Effector CD8-positive, alpha-beta T cell (primary cell): ENCODE results near the gene BTBD9.
"Not testable (repeated sequence)": the region's sequence is repeated elsewhere in the genome, so short reads cannot be mapped to it uniquely, and the experiment has no call there.

ENCODE experiments used
- DNase-seq: peaks from one replicate; lab custom pipeline; 2025; lab: John Stamatoyannopoulos, UW

The BTBD9 gene

DNA sequence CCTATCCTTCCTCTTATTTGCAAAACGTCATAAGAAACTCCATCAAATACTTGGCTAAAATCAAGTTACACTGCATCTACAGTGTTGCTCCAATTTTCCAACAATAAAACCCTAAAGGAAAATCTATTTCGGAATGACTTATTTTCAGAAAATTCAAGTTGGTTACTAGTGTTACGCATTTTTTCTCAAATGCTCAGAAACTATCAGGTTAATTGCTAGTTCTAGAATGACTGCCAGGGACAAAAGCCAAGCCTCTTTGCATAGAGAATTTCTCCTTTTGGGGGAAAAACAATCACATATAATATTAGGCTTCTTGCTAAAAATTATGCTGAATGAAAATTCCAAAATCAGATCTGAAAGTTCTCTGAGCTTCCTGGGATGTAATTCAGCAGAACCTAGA lies 210.2 kb downstream of the BTBD9 start:
- DNase-seq: no peak

DNA sequence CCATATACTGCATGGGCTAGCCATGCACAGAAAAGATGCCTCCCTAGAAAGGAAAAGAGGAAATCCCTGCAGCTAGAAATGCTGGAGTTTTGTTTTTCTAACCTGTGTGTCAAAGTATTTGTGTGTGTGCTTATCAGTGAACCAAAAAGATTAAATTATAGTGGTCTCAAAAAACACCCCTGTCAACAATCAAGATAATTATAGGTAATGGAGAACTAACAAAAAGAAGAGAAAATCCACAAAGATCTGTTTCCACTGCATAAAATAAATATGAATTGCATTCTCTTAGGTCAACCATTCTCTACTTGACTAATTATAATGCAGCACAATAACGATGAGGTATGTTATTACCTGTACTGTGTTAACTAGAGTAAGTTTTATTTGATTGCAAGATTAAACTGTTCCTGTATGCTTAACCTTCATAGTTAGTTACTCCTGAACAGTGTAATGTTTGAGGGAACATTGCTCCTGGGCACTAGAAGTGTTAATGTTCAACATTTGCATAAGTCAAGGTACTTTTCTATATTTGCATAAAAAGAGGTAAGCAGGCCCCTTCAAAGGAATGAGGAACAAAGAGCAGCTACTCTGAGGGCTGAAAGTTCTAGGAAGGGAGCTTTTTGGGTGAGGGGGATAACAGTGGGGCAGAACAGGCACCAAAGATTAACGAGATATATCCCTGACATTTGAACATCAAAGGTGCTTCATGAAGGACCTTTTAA lies 212.1 kb downstream of the BTBD9 start:
- DNase-seq: no peak

- not testable (repeated sequence) for DNase-seq
Observed at GRCh38 chr6:38425788-38426488, 213.8 kb downstream of the BTBD9 start.

DNA sequence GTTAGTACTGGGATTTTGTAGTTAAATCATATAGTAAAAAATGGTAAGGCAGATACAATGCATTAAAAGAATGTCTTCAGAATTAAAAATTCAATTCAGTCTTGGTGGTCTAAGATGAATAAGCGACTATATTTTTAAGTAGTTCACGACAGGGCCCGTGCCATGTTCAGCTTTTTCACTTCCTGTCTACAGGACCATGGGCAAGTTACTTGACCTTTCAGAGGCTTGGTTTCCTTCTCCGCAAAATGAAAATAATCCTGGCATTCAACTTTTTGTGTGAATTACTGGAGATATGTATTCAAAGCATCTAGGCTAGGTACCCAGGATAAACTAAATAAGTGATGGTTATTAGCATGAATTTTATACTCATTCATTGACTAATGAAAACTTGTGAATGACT lies 216.0 kb downstream of the BTBD9 start:
- DNase-seq: no peak

- DNase-seq: no peak
Observed at GRCh38 chr6:38420207-38420606, 219.5 kb downstream of the BTBD9 start.

DNA sequence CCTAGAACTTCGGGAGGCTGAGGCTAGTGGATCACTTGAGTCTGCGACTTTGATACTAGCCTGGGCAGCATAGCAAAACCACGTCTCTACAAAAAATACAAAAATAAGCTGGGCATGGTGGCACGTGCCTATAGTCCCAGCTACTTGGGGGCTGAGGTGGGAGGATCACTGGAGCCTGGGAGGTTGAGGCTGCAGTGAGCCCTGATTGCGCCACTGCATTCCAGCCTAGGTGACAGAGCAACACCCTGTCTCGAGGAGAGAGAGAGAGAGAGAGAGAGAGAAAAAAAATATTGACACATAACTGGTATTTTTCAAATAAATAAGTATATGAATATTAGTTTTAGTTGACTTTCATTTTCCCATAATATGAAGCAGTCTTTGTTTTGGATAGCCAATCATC lies 222.2 kb downstream of the BTBD9 start:
- no peak for DNase-seq

DNA sequence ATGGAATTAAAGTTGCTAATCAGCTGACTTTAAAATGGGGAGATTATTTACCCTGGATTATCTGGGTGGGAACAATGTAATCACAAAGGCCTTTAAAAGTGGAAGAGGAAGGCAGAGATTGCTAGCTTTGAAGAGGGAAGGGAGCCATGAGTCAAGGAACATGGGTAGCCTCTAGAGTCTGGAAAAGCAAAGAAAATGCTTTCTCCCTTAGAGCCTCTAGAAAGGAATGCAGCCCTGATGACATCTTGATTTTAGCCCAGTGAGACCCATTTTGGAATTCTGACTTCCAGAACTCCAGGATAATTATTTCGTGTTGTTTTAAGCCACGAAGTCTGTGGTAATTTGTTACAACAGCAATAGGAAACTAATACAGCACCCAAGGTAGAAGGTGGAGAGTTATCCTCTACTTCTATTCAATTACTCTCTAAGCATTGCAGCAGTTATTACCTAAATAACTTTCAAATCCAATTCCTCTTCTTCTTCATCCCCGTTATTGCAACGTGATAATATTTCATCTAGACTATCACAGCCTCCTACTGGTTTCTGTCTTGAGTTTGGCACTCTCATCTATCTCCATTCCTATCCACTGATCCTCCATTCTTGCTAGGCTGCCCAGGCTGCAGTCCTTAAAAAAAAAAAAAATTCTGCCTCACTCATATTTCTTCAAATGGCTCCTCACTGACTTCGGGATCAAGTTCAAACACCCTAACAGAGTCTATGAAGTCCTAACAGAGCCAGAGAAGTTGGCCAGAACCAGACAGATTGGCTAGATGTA lies 224.3 kb downstream of the BTBD9 start:
- no peak for DNase-seq

DNA sequence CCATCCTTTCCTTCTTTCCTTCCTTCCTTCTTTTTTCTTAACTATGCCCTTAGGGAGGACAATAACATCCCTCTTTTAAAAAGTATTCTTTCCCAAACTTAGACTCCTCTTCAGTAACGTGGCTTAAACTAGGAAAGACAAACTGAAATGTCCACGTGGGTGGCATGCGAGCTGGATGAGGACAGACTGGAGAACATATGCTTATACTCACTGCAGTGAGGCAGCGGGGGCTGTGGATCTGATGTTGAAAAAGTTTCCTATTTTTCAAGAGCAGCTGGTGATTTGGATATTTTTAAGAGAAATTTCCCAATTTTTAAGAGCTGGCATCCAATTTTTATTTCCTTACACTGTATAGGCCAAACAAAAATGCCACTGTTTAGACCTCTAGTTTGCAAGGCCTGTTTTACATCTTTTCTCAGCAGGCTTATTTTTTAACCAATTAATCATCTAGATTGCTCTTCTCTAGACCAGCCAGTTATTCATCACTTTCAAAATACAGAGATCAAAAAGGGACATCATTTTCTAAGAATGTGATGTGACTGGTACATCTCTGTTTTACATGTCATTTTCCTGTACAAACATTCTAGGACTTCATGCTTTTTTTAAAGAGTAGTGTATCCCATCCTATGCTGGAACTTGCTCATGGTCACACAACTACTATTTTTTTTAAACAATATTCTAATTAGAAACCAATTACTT lies 226.5 kb downstream of the BTBD9 start:
- DNase-seq: no peak

GRCh38 chr6:38407192-38407591 lies 232.5 kb downstream of the BTBD9 start:
- no peak for DNase-seq

DNA sequence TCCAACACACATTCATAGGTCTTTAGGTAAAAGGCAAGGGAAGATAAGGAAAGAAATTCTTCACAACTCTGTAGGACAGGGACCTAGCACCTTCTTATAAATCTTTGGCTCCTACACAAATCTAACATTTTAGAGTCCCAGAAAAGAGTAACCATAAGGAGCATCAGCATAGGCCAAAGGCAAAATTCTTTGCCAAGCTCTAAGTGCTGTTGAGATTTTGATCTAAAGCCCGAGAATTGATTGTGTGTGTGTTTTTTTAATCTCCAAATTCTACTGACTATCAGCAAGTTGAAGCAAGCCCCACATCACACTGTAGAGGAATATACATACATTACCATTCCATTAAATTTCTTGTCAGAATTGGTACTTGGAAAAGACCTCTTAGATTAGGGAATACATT lies 233.6 kb downstream of the BTBD9 start:
- DNase-seq: no peak

GRCh38 chr6:38404900-38405556 lies 234.7 kb downstream of the BTBD9 start:
- no peak for DNase-seq

- no peak for DNase-seq
Observed at GRCh38 chr6:38404355-38404754, 235.4 kb downstream of the BTBD9 start.

- DNase-seq: no peak
Observed at GRCh38 chr6:38403548-38403947, 236.2 kb downstream of the BTBD9 start.

- no peak for DNase-seq
Observed at GRCh38 chr6:38400764-38401163, 239.0 kb downstream of the BTBD9 start.

GRCh38 chr6:38400101-38400500 lies 239.6 kb downstream of the BTBD9 start:
- no peak for DNase-seq

GRCh38 chr6:38396209-38396608 lies 243.5 kb downstream of the BTBD9 start:
- no peak for DNase-seq

GRCh38 chr6:38393986-38394385 lies 245.7 kb downstream of the BTBD9 start:
- no peak for DNase-seq

- DNase-seq: no peak
Observed at GRCh38 chr6:38391626-38392579, 247.8 kb downstream of the BTBD9 start.

DNA sequence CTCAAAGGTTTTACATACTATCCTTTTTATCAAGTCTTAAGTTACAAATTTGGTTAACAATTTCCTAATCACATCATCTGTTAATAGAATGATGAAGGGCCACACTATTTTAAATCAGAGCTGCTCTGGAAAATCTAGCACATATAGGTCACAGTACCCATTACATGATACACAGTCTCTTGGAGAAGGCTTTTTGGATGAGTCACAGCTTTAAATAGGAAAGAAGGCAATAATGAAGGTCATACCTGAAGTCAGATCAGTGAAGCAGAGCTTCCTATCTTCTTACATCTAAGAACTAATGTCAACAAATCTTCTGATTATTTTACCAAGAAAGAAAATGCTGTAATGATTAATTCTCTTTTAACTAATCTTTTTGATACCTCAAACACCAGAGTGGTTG lies 248.5 kb downstream of the BTBD9 start:
- no peak for DNase-seq

GRCh38 chr6:38389875-38390274 lies 249.9 kb downstream of the BTBD9 start:
- no peak for DNase-seq

GRCh38 chr6:38387971-38388370 lies 251.8 kb downstream of the BTBD9 start:
- no peak for DNase-seq
